Measurements from ENCODE around the gene CA10. TPM values are rescaled to one million over a fixed set of nuclear protein-coding genes. Genes with fewer than 3 reads are reported as not detected.

CA10 gene
- total RNA-seq, 1 donor from 2014 or later, result 2.0 TPM

DNA sequence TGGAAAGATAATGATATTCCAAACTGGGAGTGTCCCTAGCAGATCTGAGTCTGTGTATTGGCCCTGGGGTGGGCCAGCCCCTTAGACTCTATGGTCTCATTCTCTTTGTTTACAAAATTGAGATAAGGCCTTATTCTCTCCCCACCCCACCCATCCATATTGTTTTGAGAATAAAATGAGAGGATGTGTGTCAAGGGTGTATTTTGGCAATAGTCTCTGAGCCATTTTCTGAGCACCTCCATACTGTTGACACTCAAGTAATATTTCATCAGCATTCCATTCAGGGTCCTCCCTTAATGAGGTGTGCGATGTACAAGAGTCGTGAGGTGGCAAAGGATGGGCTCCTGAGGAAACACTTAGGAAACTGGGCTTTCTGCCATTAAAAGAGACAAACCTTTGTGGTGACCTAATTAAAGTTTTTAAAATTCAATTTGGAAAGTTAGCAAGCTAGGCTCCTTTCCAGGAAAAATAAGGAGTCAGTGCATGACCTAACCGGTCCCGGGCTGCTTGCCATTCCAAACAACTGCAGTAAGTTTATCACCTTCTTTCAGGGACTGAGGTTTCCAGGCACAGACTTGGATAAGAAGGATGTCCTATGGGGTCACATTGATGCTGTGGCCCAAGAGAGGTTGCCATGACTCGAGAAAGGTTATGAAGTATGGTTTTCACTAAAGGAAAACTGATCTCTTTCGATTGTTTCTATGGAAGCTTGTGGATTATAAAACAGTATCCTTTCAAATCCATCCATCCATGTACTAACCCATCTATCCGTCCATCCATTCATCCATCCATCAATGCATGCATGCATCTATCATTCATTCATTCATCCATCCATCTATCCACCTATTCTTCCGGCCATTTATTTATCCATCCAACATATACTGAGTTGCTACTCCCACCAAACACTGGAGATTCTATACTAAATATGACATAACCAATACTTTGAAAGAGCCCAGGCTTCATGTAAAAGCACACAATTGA is 454.9 kb downstream of the CA10 start:
- H3K9me3 ChIP-seq, result no peaks in the 10 kb centered on the region
- no peaks in the 10 kb centered on the region for H3K4me1 ChIP-seq
- H3K36me3 ChIP-seq, result no peaks in the 10 kb centered on the region
- no peaks in the 10 kb centered on the region for H3K27me3 ChIP-seq
- intact Hi-C loops (cut with DNase I), result no loop called here
- no peak overlapping the region for H3K27ac ChIP-seq
- TF ChIP-seq POLR2A (IDR thresholded peaks at IDR 0.05), result no peak
- peak in 1 of 2 donors; percentile 69 for TF ChIP-seq POLR2AphosphoS5 (IDR thresholded peaks at IDR 0.05; ENCODE audit: insufficient read depth in 1 of 2, low read depth in 1 of 2)
- no peak for DNase-seq (ENCODE audit: extremely low spot score in 2 of 2)
- no peak overlapping the region for H3K4me3 ChIP-seq

DNA sequence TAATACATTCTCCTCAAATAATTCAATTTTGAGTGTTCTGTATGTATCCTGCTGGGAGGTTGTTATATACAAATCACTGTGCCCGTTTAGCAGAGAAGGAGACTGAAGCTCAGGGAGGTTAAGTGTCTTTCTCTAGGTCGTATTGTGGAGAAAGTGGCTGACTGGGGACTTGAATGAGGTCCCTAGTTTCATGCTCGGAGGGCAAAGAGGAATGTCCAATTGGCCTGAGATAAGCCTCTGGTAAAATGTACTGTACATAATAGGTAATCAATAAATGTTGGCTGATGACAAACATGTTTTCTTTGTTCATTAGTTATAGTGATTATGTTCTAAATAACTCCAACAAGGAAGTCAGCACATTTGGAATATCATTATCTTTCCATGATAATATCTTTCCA is 455.6 kb downstream of the CA10 start:
- Histone ChIP-seq H3K27me3 (no peaks in the 10 kb centered on the region), H3K4me3 (no peak overlapping the region), H3K9me3 (no peaks in the 10 kb centered on the region), H3K27ac (no peak overlapping the region), H3K4me1 (no peaks in the 10 kb centered on the region), H3K36me3 (no peaks in the 10 kb centered on the region)
- TF ChIP-seq POLR2A (IDR thresholded peaks at IDR 0.05) (no peak), POLR2AphosphoS5 (IDR thresholded peaks at IDR 0.05; ENCODE audit: insufficient read depth in 1 of 2, low read depth in 1 of 2) (no peak), CTCF (IDR thresholded peaks at IDR 0.05) (no peak)
- no peak for DNase-seq (ENCODE audit: extremely low spot score in 2 of 2)
- intact Hi-C loops (cut with DNase I), result no loop called here

DNA sequence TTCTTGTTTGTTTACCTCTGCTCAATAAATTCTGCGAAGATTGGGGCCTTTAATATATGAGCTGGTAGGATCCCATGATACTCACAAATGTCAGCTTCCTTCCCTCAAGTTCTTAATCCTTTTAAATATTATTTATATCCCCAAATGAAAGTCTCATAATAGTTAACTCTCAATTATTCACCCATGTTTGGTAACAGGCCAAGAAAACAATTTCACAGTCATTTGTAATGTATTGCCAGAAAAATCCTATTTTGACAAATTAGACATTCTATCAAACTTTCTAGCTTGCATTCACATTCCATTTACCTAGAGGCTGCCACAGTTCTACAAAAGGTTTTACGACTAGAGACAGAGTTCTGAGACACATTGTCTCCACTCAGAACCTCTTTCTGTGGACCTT is 457.0 kb downstream of the CA10 start:
- Histone ChIP-seq H3K27me3 (no peaks in the 10 kb centered on the region), H3K9me3 (no peaks in the 10 kb centered on the region), H3K36me3 (no peaks in the 10 kb centered on the region), H3K4me1 (no peaks in the 10 kb centered on the region), H3K27ac (no peak overlapping the region), H3K4me3 (no peak overlapping the region)
- TF ChIP-seq POLR2AphosphoS5 (IDR thresholded peaks at IDR 0.05; ENCODE audit: insufficient read depth in 1 of 2, low read depth in 1 of 2) (no peak), CTCF (IDR thresholded peaks at IDR 0.05) (no peak), POLR2A (IDR thresholded peaks at IDR 0.05) (no peak)
- DNase-seq (ENCODE audit: extremely low spot score in 2 of 2), result no peak
- intact Hi-C loops (cut with DNase I), result no loop called here

DNA sequence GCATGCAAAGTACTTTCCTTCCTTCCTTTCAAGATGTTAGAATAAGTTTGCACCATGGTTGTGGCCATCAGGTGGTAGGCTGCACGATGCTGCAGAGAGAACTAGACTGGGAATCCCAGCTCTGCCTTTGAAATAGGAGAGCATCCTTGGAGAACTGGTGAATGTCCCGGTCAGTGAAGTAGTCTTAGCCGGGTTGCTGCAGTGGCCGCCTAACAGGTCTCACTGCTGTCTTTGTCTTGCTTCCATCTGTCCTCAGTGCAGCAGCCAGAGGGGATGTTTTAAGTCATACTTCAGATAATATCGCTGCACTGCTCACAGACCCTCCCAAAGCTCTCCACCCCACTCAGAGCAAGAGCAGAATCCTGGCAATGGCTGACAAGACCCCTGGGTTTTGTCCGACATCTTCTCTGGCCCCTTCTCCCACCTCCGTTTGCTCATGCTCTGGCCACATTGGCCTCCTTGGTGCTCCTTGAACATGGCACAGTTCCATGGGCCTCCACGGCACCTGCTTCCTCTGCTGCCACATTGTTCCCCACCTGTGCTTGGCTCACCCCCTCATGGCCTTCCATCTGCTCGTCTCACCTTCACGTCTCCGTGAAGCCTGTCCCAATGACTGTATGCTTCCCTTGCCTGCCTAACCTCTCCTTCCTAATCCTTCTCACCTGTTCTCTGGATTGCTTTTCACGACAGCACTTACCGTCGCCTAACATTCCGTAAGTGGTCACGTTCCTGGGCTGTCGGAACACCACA is 458.3 kb downstream of the CA10 start:
- Histone ChIP-seq H3K36me3 (no peaks in the 10 kb centered on the region), H3K27me3 (no peaks in the 10 kb centered on the region), H3K9me3 (no peaks in the 10 kb centered on the region), H3K4me3 (no peak overlapping the region), H3K4me1 (no peaks in the 10 kb centered on the region), H3K27ac (no peak overlapping the region)
- TF ChIP-seq POLR2A (IDR thresholded peaks at IDR 0.05) (no peak), POLR2AphosphoS5 (IDR thresholded peaks at IDR 0.05; ENCODE audit: insufficient read depth in 1 of 2, low read depth in 1 of 2) (no peak), CTCF (IDR thresholded peaks at IDR 0.05) (no peak)
- DNase-seq (ENCODE audit: extremely low spot score in 2 of 2), result peak in 1 of 2 donors; percentile 28
- intact Hi-C loops (cut with DNase I), result no loop called here

DNA sequence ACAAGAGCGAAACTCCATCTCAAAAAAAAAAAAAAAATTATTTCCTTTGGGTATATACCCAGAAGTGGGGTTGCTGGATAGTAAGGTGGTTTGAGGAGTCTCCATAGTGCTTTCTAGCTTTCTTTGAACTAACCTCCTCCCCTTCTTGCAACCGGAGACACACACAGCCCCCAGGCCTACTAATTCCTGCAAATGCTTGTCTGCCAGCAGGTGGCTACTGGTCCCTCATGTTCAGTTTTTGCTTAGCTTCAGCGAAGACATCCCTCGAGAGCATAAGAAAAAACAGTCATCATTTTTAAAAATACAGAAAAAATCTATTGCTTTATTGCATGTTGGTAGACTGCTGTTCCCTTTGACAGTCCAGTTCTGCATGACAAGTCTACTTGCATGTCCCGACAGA is 459.2 kb downstream of the CA10 start:
- no peak for TF ChIP-seq POLR2A (IDR thresholded peaks at IDR 0.05)
- no peak for TF ChIP-seq POLR2AphosphoS5 (IDR thresholded peaks at IDR 0.05; ENCODE audit: insufficient read depth in 1 of 2, low read depth in 1 of 2)
- TF ChIP-seq CTCF (IDR thresholded peaks at IDR 0.05), result no peak
- intact Hi-C loops (cut with DNase I), result no loop called here
- Histone ChIP-seq H3K27me3 (no peaks in the 10 kb centered on the region), H3K4me3 (no peak overlapping the region), H3K36me3 (no peaks in the 10 kb centered on the region), H3K27ac (no peak overlapping the region), H3K9me3 (no peaks in the 10 kb centered on the region), H3K4me1 (no peaks in the 10 kb centered on the region)
- peak in 1 of 2 donors; percentile 6 for DNase-seq (ENCODE audit: extremely low spot score in 2 of 2)

Measured in vagina (tissue), 2 donors.